Panc1 (cell line): ENCODE results near the gene ARMC12. TPM values are rescaled to one million over a fixed set of nuclear protein-coding genes. Genes with fewer than 3 reads are reported as not detected.

Experiments
- ATAC-seq: fragments of 200-7000 bp; cut with Tn5 transposase; 2 replicates; pipeline ENCODE4 v1.9.1; 2020; ENCODE audit warnings: mild to moderate bottlenecking, moderate library complexity
- BruUV-seq: library from RNA; stranded (reverse); fragments of 400-500 nt; replicated peaks from 2 replicates; lab custom pipeline; 2021; lab: Mats Ljungman, UMichigan
- CTCF ChIA-PET: fragments of 300-600 bp; sonication (Branson Sonifier 250); formaldehyde crosslinking; loops from one replicate; lab custom pipeline; 2022; ENCODE audit warnings: antibody characterized with exemption; lab: Charles Lee
- POLR2A ChIA-PET: fragments of 300-600 bp; sonication (Branson Sonifier 250); formaldehyde crosslinking; loops from one replicate; lab custom pipeline; 2022; ENCODE audit warnings: antibody characterized with exemption; lab: Charles Lee
- DNase-seq: peaks from one replicate; pipeline ENCODE4 v3.0.0-alpha.2; 2010; ENCODE audit warnings: low read depth, low spot score
- H3K27ac ChIP-seq: 2 replicates; pipeline ENCODE4 v1.5.1; 2011; ENCODE audit warnings: mild to moderate bottlenecking, low read length, inconsistent platforms
- H3K27me3 ChIP-seq: fragments of 200-500 bp; sonication (Bioruptor generic); 2 replicates; pipeline ENCODE4 v1.6.0; 2014; ENCODE audit warnings: low read length, inconsistent platforms; ENCODE audit not compliant: control insufficient read depth, insufficient read depth
- H3K36me3 ChIP-seq: fragments of 200-500 bp; sonication (Bioruptor generic); 2 replicates; pipeline ENCODE4 v1.5.1; 2014; ENCODE audit warnings: inconsistent platforms, mild to moderate bottlenecking, low read length, moderate library complexity; ENCODE audit not compliant: control insufficient read depth, insufficient read depth
- H3K4me1 ChIP-seq: 2 replicates; pipeline ENCODE4 v1.5.1; 2011; ENCODE audit warnings: inconsistent platforms, mild to moderate bottlenecking, low read length, moderate library complexity; ENCODE audit not compliant: control insufficient read depth, insufficient read depth
- H3K4me3 ChIP-seq, 2 experiments: 2 replicates each; pipeline ENCODE4 v1.5.1; 2011 to 2012; ENCODE audit warnings: low read depth in 2 of 2, low read length in 2 of 2, mild to moderate bottlenecking in 2 of 2, inconsistent platforms in 1 of 2, moderate library complexity in 1 of 2
- H3K9me3 ChIP-seq: fragments of 200-500 bp; sonication (Bioruptor generic); 2 replicates; pipeline ENCODE4 v1.5.1; 2014; ENCODE audit warnings: low read depth, mild to moderate bottlenecking, inconsistent platforms, low read length, moderate library complexity; ENCODE audit not compliant: control insufficient read depth, insufficient read depth
- POLR2AphosphoS5 ChIP-seq: IDR thresholded peaks from 2 replicates; pipeline ENCODE4 v1.6.1; 2012; ENCODE audit warnings: mild to moderate bottlenecking, low read depth, low read length, moderate library complexity
- REST ChIP-seq, 2 experiments: IDR thresholded peaks; 2 replicates each; pipeline ENCODE4 v1.6.1; 2011 to 2012; ENCODE audit warnings: low read depth in 2 of 2, control low read depth in 1 of 2, low read length in 1 of 2, mild to moderate bottlenecking in 1 of 2, moderate library complexity in 1 of 2; ENCODE audit not compliant: insufficient read depth in 1 of 2
- SIN3A ChIP-seq: IDR thresholded peaks from 2 replicates; pipeline ENCODE4 v1.6.1; 2012; ENCODE audit warnings: low read depth, mild to moderate bottlenecking, low read length, moderate library complexity, borderline replicate concordance; ENCODE audit not compliant: insufficient read depth
- TCF7L2 ChIP-seq: IDR thresholded peaks from 2 replicates; pipeline ENCODE4 v1.6.1; 2011; ENCODE audit warnings: mild to moderate bottlenecking, low read depth, low read length, inconsistent platforms
- in situ Hi-C: cut with HindIII; loops from 2 replicates; pipeline ENCODE4 v1.10.0; 2016; ENCODE audit warnings: low sequenced_read_pairs, low pct_unique_long_range_greater_than_20kb
- intact Hi-C: fragments of 100-400 bp; cut with micrococcal nuclease; formaldehyde crosslinking; loops from one replicate; pipeline ENCODE4 v1.10.0; 2022; ENCODE audit not compliant: unreplicated experiment
- total RNA-seq: library from RNA; stranded (reverse); gene quantifications from one replicate; pipeline ENCODE4 v1.2.1, GENCODE V29; 2021; ENCODE audit not compliant: unreplicated experiment
- TF ChIP-seq, protein P1 (sequence below): fragments of 450-650 bp; IDR thresholded peaks from 2 replicates; pipeline ENCODE4 v1.5.1; 2017; ENCODE audit warnings: mild to moderate bottlenecking

The ARMC12 gene
- total RNA-seq, 1 experiment from 2014 or later = 1.4 TPM

DNA sequence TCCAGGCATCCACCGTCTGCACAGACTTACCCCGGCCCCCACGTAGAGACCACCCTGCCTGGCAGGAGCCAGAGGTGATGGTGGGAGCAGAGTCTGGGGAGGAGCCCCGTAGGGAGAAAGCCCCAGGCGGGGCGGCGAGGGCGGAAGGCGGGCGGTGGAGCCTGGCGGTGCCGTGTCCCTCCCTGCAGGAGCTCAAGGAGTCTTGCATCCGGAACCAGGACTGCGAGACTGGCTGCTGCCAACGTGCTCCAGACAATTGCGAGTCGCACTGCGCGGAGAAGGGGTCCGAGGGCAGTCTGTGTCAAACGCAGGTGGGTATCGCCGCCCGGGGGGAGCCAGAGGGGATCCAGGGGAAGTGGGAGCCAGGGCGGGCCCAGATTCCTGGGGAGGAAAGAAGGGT lies 50.0 kb downstream of the ARMC12 start:
- Histone ChIP-seq H3K36me3 (no peaks in the 10 kb centered on the region), H3K27me3 (peaks cover 8% of the 10 kb centered on the region), H3K4me1 (peaks cover 3% of the 10 kb centered on the region), H3K9me3 (no peaks in the 10 kb centered on the region), H3K4me3 (peak overlapping the region in 1 of 2 experiments; percentile 7; a peak in 1 of 4 replicates), H3K27ac (no peak overlapping the region)
- ChIA-PET CTCF (interaction anchor here (0.8 kb wide), 1 partner anchor 12 kb away, joined by 3 read pairs; no protein-coding TSS in a partner anchor), POLR2A (no interaction called here)
- no TSS peak for BruUV-seq
- TF ChIP-seq POLR2AphosphoS5 = no peak
- TF ChIP-seq, protein P1, sequence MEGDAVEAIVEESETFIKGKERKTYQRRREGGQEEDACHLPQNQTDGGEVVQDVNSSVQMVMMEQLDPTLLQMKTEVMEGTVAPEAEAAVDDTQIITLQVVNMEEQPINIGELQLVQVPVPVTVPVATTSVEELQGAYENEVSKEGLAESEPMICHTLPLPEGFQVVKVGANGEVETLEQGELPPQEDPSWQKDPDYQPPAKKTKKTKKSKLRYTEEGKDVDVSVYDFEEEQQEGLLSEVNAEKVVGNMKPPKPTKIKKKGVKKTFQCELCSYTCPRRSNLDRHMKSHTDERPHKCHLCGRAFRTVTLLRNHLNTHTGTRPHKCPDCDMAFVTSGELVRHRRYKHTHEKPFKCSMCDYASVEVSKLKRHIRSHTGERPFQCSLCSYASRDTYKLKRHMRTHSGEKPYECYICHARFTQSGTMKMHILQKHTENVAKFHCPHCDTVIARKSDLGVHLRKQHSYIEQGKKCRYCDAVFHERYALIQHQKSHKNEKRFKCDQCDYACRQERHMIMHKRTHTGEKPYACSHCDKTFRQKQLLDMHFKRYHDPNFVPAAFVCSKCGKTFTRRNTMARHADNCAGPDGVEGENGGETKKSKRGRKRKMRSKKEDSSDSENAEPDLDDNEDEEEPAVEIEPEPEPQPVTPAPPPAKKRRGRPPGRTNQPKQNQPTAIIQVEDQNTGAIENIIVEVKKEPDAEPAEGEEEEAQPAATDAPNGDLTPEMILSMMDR = no peak
- no peak for TF ChIP-seq REST (IDR thresholded peaks at IDR 0.05; ENCODE audit: insufficient read depth in 1 of 2, low read depth in 2 of 2, low read length in 1 of 2)
- no peak for TF ChIP-seq SIN3A
- no peak for TF ChIP-seq TCF7L2
- DNase-seq = no peak
- in situ Hi-C loops (no loop called here), intact Hi-C loops (loop anchor here (1.0 kb wide), 1 partner anchor 11 kb away; no protein-coding TSS in a partner anchor)
- ATAC-seq = peak; percentile 55; the same call in 1 of the 2 replicates

DNA sequence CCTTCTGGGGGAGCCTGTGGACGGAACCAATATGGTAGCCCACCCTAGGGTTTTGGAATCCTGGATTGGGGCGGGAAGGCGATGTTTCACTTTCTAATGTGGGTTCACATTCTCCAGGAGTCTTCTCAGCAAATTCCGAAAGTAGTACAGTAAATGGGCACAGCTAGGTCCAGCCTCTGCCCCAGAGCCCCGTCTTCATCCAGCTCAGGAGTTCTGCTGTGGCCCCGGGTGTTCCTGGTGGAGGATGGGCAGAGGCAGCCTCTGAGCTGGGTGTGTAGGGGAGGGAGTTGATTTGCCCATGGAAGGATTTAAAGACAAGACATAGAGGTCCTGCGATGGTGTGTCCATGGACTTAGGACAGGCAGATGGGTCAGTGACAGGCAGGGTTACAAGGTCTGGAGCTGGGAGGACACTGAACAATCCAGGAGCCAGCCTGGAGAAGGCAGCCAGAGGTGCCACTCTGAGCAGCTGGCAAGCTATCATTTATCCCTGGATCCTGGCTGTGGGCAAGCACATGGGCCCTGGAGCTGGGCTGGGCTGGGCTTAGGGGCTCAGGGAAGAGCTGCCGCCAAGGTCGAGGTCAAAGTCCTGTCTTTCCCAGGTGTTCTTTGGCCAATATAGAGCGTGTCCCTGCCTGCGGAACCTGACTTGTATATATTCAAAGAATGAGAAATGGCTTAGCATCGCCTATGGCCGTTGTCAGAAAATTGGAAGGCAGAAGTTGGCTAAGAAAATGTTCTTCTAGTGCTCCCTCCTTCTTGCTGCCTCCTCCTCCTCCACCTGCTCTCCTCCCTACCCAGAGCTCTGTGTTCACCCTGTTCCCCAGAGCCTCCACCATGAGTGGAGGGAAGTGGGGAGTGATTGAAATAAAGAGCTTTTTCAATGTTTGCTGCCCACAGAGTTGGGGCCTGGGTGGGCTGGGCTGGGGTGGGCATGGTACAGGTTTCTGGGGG lies 50.7 kb downstream of the ARMC12 start:
- TF ChIP-seq POLR2AphosphoS5 (no peak), TCF7L2 (no peak), SIN3A (no peak), REST (IDR thresholded peaks at IDR 0.05; ENCODE audit: insufficient read depth in 1 of 2, low read depth in 2 of 2, low read length in 1 of 2) (no peak)
- TF ChIP-seq, protein P1 = no peak
- peaks cover 8% of the 10 kb centered on the region for H3K27me3 ChIP-seq
- intact Hi-C loops (loop anchor here (1.0 kb wide), 1 partner anchor 11 kb away; no protein-coding TSS in a partner anchor), in situ Hi-C loops (no loop called here)
- POLR2A ChIA-PET = interaction anchor here (0.6 kb wide), 2 partner anchors 70 to 149 kb away, joined by 4 to 6 read pairs; no protein-coding TSS in a partner anchor
- CTCF ChIA-PET = no interaction called here
- no peak overlapping the region for H3K27ac ChIP-seq
- no peak for DNase-seq
- no TSS peak for BruUV-seq
- H3K36me3 ChIP-seq = no peaks in the 10 kb centered on the region
- no peak overlapping the region for H3K4me3 ChIP-seq
- H3K4me1 ChIP-seq = peaks cover 3% of the 10 kb centered on the region
- ATAC-seq = peak; percentile 52; the same call in 1 of the 2 replicates
- no peaks in the 10 kb centered on the region for H3K9me3 ChIP-seq
